ENCODE measurements around the gene MAGI2. TPM values are rescaled to one million over a fixed set of nuclear protein-coding genes. Genes with fewer than 3 reads are reported as not detected.

MAGI2 gene
- total and polyA plus RNA-seq, 4 donors = 0.37 to 4.1 (median 1.4) TPM

GRCh38 chr7:78542541-78542940 lies 910.9 kb downstream of the MAGI2 start:
- WGBS = 83% methylated on average over 5 of the region's 5 CpGs
- DNase-seq (ENCODE audit: low spot score) = no peak
- no peak for TF ChIP-seq CTCF (IDR thresholded peaks at IDR 0.05; ENCODE audit: low read depth, low read length, missing input control)
- TF ChIP-seq YY1 (IDR thresholded peaks at IDR 0.05) = no peak
- TF ChIP-seq REST (IDR thresholded peaks at IDR 0.05) = no peak
- no peak for TF ChIP-seq NR2F2 (IDR thresholded peaks at IDR 0.05)
- no peak for TF ChIP-seq HNF4G (IDR thresholded peaks at IDR 0.05)
- TF ChIP-seq SP1 (IDR thresholded peaks at IDR 0.05) = no peak
- TF ChIP-seq ZBTB33 (IDR thresholded peaks at IDR 0.05) = no peak
- TF ChIP-seq FOXA2 (IDR thresholded peaks at IDR 0.05) = no peak
- TF ChIP-seq HNF4A (conservative IDR thresholded peaks at IDR 0.05) = no peak
- no peak for TF ChIP-seq TAF1 (conservative IDR thresholded peaks at IDR 0.05)
- no peak for TF ChIP-seq RXRA (IDR thresholded peaks at IDR 0.05)
- TF ChIP-seq RAD21 (IDR thresholded peaks at IDR 0.05) = no peak
- no peak for TF ChIP-seq EGR1 (IDR thresholded peaks at IDR 0.05; ENCODE audit: low read depth in 2 of 2)
- no peak for TF ChIP-seq GABPA (IDR thresholded peaks at IDR 0.05 in 1 of 2, conservative IDR thresholded peaks at IDR 0.05 in 1 of 2)
- no peak for TF ChIP-seq FOXA1 (IDR thresholded peaks at IDR 0.05)
- no peak for TF ChIP-seq JUND (IDR thresholded peaks at IDR 0.05)
- TF ChIP-seq MAX (IDR thresholded peaks at IDR 0.05) = no peak
- Histone ChIP-seq H3K4me3 (ENCODE audit: low read depth in 1 of 3, low read length in 3 of 3) (no peak overlapping the region), H3K9me3 (ENCODE audit: control insufficient read depth in 4 of 4, low read length in 3 of 4) (no peaks in the 10 kb centered on the region), H3K4me1 (ENCODE audit: control insufficient read depth in 4 of 4, insufficient read depth in 4 of 4, low read length in 3 of 4) (no peaks in the 10 kb centered on the region), H3K27me3 (ENCODE audit: control insufficient read depth in 4 of 4, insufficient read depth in 4 of 4, low read length in 3 of 4) (no peaks in the 10 kb centered on the region), H3K27ac (ENCODE audit: low read depth in 1 of 2, low read length in 2 of 2) (no peak overlapping the region), H3K9ac (ENCODE audit: low read depth in 1 of 2, low read length in 2 of 2) (no peak overlapping the region), H3K36me3 (ENCODE audit: control insufficient read depth in 4 of 4, insufficient read depth in 3 of 4, low read depth in 1 of 4, low read length in 3 of 4) (no peaks in the 10 kb centered on the region)

- DNase-seq (ENCODE audit: low spot score) = no peak
- Histone ChIP-seq H3K9me3 (ENCODE audit: control insufficient read depth in 4 of 4, low read length in 3 of 4) (no peaks in the 10 kb centered on the region), H3K4me1 (ENCODE audit: control insufficient read depth in 4 of 4, insufficient read depth in 4 of 4, low read length in 3 of 4) (no peaks in the 10 kb centered on the region), H3K9ac (ENCODE audit: low read depth in 1 of 2, low read length in 2 of 2) (no peak overlapping the region), H3K36me3 (ENCODE audit: control insufficient read depth in 4 of 4, insufficient read depth in 3 of 4, low read depth in 1 of 4, low read length in 3 of 4) (no peaks in the 10 kb centered on the region), H3K27me3 (ENCODE audit: control insufficient read depth in 4 of 4, insufficient read depth in 4 of 4, low read length in 3 of 4) (no peaks in the 10 kb centered on the region), H3K4me3 (ENCODE audit: low read depth in 1 of 3, low read length in 3 of 3) (no peak overlapping the region), H3K27ac (ENCODE audit: low read depth in 1 of 2, low read length in 2 of 2) (no peak overlapping the region)
- no peak for TF ChIP-seq MAX (IDR thresholded peaks at IDR 0.05)
- no peak for TF ChIP-seq RAD21 (IDR thresholded peaks at IDR 0.05)
- TF ChIP-seq YY1 (IDR thresholded peaks at IDR 0.05) = no peak
- 91% methylated on average over 6 of the region's 6 CpGs for WGBS
Observed at GRCh38 chr7:78539825-78540224, 913.6 kb downstream of the MAGI2 start.

All from liver (tissue), 9 donors.